Body of pancreas (tissue), 4 donors: ENCODE data around the gene MRTFB. TPM values are rescaled to one million over a fixed set of nuclear protein-coding genes. Genes with fewer than 3 reads are reported as not detected.
A peak's percentile ranks its signal among the peaks of the same experiment; 100 is the strongest.
"Not testable (repeated sequence)": the region's sequence is repeated elsewhere in the genome, so short reads cannot be mapped to it uniquely, and the experiment has no call there.

Experiments
- ATAC-seq: fragments of 150-250 bp; one replicate; pipeline ENCODE4 v1.9.1; 2016
- DNase-seq, 4 donors: peaks; one replicate each; pipeline ENCODE4 v3.0.0-alpha.2; 2019
- H3K27ac ChIP-seq, 4 donors: fragments of 200-600 bp; sonication (generic); 1 replicate in 3 of 4; 2 replicates in 1 of 4; pipeline versions ENCODE4 v1.5.1 to v1.6.1; 2016 to 2019; ENCODE audit warnings: mild to moderate bottlenecking in 1 of 4, mixed read lengths in 1 of 4, moderate library complexity in 1 of 4
- H3K27me3 ChIP-seq, 2 donors: fragments of 200-600 bp; sonication (generic); one replicate each; pipeline ENCODE4 v1.6.0; 2016; ENCODE audit warnings: mild to moderate bottlenecking in 1 of 2
- H3K36me3 ChIP-seq, 2 donors: fragments of 200-600 bp; sonication (generic); replicated peaks in 1 of 2; 2 replicates each; pipeline ENCODE4 v1.5.1; 2016; ENCODE audit warnings: low read depth in 2 of 2; ENCODE audit not compliant: insufficient read depth in 1 of 2
- H3K4me1 ChIP-seq: fragments of 200-600 bp; sonication (generic); one replicate; pipeline ENCODE4 v1.6.0; 2016
- H3K4me3 ChIP-seq, 2 donors: fragments of 200-600 bp; sonication (generic); 1 replicate in 1 of 2; 2 replicates in 1 of 2; pipeline ENCODE4 v1.5.1; 2016 to 2019
- H3K9me3 ChIP-seq, 3 donors: fragments of 200-600 bp; sonication (generic); 1 replicate in 2 of 3; 2 replicates in 1 of 3; pipeline ENCODE4 v1.5.1; 2016
- CTCF ChIP-seq, 7 experiments: fragments of 450-650 bp in 4 of 7; fragments of 200-600 bp in 3 of 7; sonication (generic) in 3 of 7; IDR thresholded peaks; one replicate each; pipeline ENCODE4 v1.5.1; 2016 to 2019; ENCODE audit warnings: antibody characterized with exemption in 7 of 7
- POLR2A ChIP-seq, 3 donors: fragments of 450-650 bp; IDR thresholded peaks; one replicate each; pipeline ENCODE4 v1.6.1; 2016; ENCODE audit warnings: antibody characterized with exemption in 3 of 3, mild to moderate bottlenecking in 2 of 3
- WGBS, 2 donors: methylation state at CpG; one replicate each; pipeline ENCODE4 v1.1.5; 2017; 5-methylcytosine and 5-hydroxymethylcytosine counted together
- intact Hi-C: fragments of 100-400 bp; cut with DNase I; formaldehyde crosslinking; loops from one replicate; pipeline ENCODE4 v1.15.1; 2023
- total RNA-seq, 2 donors: library from RNA; depleted of rRNA; stranded (reverse); fragments of >200 nt; gene quantifications; one replicate each; pipeline ENCODE4 v1.1.0, GENCODE V29; 2016

Gene MRTFB
- total RNA-seq, 2 donors from 2014 or later: 39.2 to 46.8 TPM

DNA sequence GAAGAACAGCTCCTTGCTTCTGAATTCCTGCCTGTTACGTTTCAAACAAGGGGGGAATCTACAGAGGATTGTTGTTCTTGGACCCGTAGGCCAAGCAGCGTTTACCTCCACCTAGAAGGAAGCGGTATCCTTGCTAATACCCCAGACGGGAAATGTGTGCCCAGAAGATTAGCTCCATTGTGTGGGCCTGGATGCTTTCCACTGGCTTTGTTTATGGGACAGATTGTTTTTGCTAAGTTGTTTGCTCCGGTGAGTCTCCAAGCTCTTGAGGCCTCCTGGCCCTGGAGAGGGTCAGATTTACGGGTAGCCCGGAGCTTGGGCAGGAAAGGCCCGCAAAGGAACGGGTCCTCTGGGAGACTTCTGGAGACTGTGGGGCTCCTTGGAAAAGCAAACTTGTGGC is 28.4 kb upstream of the MRTFB start:
- no peak overlapping the region for H3K27ac ChIP-seq
- ATAC-seq: peak; percentile 55

DNA sequence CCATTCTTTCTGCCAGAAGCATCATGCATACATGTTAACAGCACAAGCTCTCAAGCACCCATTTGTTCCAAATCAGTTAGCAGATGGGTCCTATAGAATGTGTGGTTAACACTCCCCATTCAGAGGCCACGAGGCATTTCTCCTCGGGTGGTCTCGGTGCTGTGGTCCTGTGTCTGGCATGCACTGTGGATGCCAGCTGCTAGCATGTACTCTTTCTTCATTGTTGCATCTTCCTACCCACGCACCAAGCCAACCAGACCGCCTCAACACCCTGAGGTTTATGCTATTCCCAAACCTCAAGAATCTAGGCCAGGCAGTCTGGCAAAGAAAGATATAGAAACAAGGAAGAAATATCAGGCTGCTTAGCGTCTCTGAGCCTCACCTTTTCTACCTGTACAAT is 27.8 kb upstream of the MRTFB start:
- no peaks in the 10 kb centered on the region for H3K9me3 ChIP-seq
- no peak overlapping the region for H3K4me3 ChIP-seq
- no peaks in the 10 kb centered on the region for H3K4me1 ChIP-seq
- ATAC-seq (no peak), DNase-seq (no peak)
- 80 to 89% methylated on average over 6 of the region's 6 CpGs for WGBS, 2 donors
- H3K27ac ChIP-seq: peak overlapping the region in 2 of 4 donors; percentile 34 to 39
- H3K27me3 ChIP-seq: no peaks in the 10 kb centered on the region
- intact Hi-C loops: no loop called here
- no peaks in the 10 kb centered on the region for H3K36me3 ChIP-seq
- no peak for TF ChIP-seq POLR2A (IDR thresholded peaks at IDR 0.05)
- no peak for TF ChIP-seq CTCF (IDR thresholded peaks at IDR 0.05)

More for the DNA sequence above, 28.4 kb upstream of the MRTFB start:
- intact Hi-C loops: no loop called here
- Histone ChIP-seq H3K4me1 (no peaks in the 10 kb centered on the region), H3K27me3 (no peaks in the 10 kb centered on the region), H3K4me3 (no peak overlapping the region), H3K9me3 (no peaks in the 10 kb centered on the region), H3K36me3 (no peaks in the 10 kb centered on the region)
- DNase-seq: peak in 1 of 4 donors; percentile 7
- 73 to 90% methylated on average over 10 of the region's 10 CpGs for WGBS, 2 donors
- no peak for TF ChIP-seq CTCF (IDR thresholded peaks at IDR 0.05)
- TF ChIP-seq POLR2A (IDR thresholded peaks at IDR 0.05): no peak

DNA sequence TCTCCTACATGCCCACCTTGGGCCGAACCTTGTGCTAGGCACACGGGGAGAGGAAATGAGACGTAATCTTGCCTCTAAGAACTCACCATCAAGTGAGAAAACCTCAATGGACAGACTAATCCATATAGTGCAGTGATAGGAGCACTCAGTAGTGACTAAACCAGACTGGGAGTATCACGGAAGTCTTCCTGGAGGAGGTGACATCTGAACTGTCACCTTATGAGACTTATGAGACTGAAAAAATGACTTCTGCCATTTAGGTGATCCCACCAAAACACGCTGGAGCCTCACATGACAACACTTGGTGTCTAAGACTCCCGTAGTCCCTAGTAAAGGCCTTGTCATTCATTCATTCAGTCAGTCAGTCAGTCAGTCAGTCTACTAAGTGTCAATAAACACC is 27.3 kb upstream of the MRTFB start:
- H3K9me3 ChIP-seq: no peaks in the 10 kb centered on the region
- 93% methylated on average over 4 to 6 of the region's 6 CpGs for WGBS, 2 donors
- no peaks in the 10 kb centered on the region for H3K4me1 ChIP-seq
- peak overlapping the region in 2 of 4 donors; percentile 34 to 39 for H3K27ac ChIP-seq
- DNase-seq: no peak
- H3K36me3 ChIP-seq: no peaks in the 10 kb centered on the region
- H3K4me3 ChIP-seq: no peak overlapping the region
- no peak for TF ChIP-seq POLR2A (IDR thresholded peaks at IDR 0.05)
- no peak for TF ChIP-seq CTCF (IDR thresholded peaks at IDR 0.05)
- H3K27me3 ChIP-seq: no peaks in the 10 kb centered on the region
- ATAC-seq: no peak
- intact Hi-C loops: no loop called here

- DNase-seq, H3K4me3 ChIP-seq, H3K27me3 ChIP-seq, intact Hi-C loops, ATAC-seq, H3K36me3 ChIP-seq, H3K27ac ChIP-seq, H3K4me1 ChIP-seq, H3K9me3 ChIP-seq: not testable (repeated sequence)
- 76 to 91% methylated on average over 6 of the region's 6 CpGs for WGBS, 2 donors
Measured at GRCh38 chr16:14047121-14047859, 23.8 kb upstream of the MRTFB start.

DNA sequence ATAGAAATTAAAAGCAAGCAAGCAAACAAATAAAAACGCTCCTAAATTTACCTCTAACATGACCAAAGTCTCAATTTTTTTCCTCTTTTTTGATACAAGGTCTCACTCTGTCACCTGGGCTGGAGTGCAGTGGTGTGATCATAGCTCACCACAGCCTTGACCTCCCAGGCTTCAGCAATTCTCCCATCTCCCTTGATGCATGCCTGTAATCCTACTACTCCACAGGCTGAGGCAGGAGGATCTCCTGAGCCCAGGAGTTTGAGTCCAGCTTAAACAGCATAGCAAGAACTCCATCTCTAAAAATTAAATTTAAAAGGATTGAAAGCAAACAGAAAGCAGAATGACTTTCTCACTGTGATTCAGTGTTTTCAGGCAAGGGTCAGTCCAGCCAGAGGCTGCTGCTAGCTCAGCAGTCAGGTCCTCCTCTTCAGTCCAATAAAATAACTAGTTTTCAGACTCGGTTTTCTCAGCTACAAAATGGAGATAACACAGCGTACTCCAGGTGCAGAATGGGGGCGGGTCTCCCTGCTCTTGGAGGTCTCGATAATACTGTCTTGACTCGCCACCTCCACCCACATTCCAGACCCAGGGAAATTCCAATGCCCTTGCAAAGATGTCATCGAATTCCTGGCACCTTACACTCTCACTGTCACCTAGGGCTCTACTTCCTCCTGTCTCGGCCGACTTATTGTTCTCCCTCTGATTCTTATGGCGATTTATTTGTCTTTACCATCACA is 20.7 kb upstream of the MRTFB start:
- TF ChIP-seq CTCF (IDR thresholded peaks at IDR 0.05) (no peak), POLR2A (IDR thresholded peaks at IDR 0.05) (no peak)
- WGBS, 2 donors: 47 to 49% methylated on average over 9 to 10 of the region's 10 CpGs
- no peak overlapping the region for H3K4me3 ChIP-seq
- no peaks in the 10 kb centered on the region for H3K36me3 ChIP-seq
- H3K4me1 ChIP-seq: no peaks in the 10 kb centered on the region
- peak in 2 of 4 donors; percentile 17 to 27 for DNase-seq
- peak; percentile 78 for ATAC-seq
- H3K27ac ChIP-seq: peak overlapping the region in 2 of 4 donors; percentile 12 to 31
- intact Hi-C loops: no loop called here
- H3K27me3 ChIP-seq: no peaks in the 10 kb centered on the region
- H3K9me3 ChIP-seq: no peaks in the 10 kb centered on the region
